LNCAP (cell line): ENCODE measurements around the gene DNAH2.

Experiments
- TF ChIP-seq, protein P1 (sequence below): fragments of 450-650 bp; IDR thresholded peaks from 2 replicates; pipeline ENCODE4 v1.5.1; 2017; ENCODE audit warnings: mild to moderate bottlenecking

DNAH2 gene

GRCh38 chr17:7841396-7841914 lies 123.9 kb downstream of the DNAH2 start:
- TF ChIP-seq, protein P1, sequence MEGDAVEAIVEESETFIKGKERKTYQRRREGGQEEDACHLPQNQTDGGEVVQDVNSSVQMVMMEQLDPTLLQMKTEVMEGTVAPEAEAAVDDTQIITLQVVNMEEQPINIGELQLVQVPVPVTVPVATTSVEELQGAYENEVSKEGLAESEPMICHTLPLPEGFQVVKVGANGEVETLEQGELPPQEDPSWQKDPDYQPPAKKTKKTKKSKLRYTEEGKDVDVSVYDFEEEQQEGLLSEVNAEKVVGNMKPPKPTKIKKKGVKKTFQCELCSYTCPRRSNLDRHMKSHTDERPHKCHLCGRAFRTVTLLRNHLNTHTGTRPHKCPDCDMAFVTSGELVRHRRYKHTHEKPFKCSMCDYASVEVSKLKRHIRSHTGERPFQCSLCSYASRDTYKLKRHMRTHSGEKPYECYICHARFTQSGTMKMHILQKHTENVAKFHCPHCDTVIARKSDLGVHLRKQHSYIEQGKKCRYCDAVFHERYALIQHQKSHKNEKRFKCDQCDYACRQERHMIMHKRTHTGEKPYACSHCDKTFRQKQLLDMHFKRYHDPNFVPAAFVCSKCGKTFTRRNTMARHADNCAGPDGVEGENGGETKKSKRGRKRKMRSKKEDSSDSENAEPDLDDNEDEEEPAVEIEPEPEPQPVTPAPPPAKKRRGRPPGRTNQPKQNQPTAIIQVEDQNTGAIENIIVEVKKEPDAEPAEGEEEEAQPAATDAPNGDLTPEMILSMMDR, result peak; percentile 18; the same call in 1 of the 2 replicates

- TF ChIP-seq, protein P1, result no peak
Observed at GRCh38 chr17:7841915-7842379, 124.4 kb downstream of the DNAH2 start.

- TF ChIP-seq, protein P1, result no peak
Observed at GRCh38 chr17:7842380-7843256, 125.1 kb downstream of the DNAH2 start.

- TF ChIP-seq, protein P1, result no peak
Observed at GRCh38 chr17:7843257-7843535, 125.7 kb downstream of the DNAH2 start.

- TF ChIP-seq, protein P1, result no peak
Observed at GRCh38 chr17:7843536-7844291, 126.2 kb downstream of the DNAH2 start.

GRCh38 chr17:7844292-7845154 lies 127.0 kb downstream of the DNAH2 start:
- TF ChIP-seq, protein P1, result no peak
